Stimulated activated CD4-positive, alpha-beta T cell treated with anti-CD3 and anti-CD28 coated beads, Interleukin-2, amount 100 ng/mL, for 4 hours (primary cell): ENCODE measurements around the gene BAIAP2L2.

ENCODE experiments used
- DNase-seq: peaks from one replicate; pipeline ENCODE4 v3.0.0-alpha.2; 2020; ENCODE audit warnings: low read depth

BAIAP2L2 gene

GRCh38 chr22:38107692-38108515 lies 2.6 kb downstream of the BAIAP2L2 start:
- DNase-seq = no peak

- no peak for DNase-seq
Observed at GRCh38 chr22:38106814-38107578, 3.5 kb downstream of the BAIAP2L2 start.

GRCh38 chr22:38104084-38104483 lies 6.4 kb downstream of the BAIAP2L2 start:
- no peak for DNase-seq

- no peak for DNase-seq
Observed at GRCh38 chr22:38103641-38104040, 6.8 kb downstream of the BAIAP2L2 start.

GRCh38 chr22:38098410-38099249 lies 11.9 kb downstream of the BAIAP2L2 start:
- DNase-seq = no peak

- no peak for DNase-seq
Observed at GRCh38 chr22:38097557-38098409, 12.7 kb downstream of the BAIAP2L2 start.

- DNase-seq = no peak
Observed at GRCh38 chr22:38097058-38097457, 13.4 kb downstream of the BAIAP2L2 start.

GRCh38 chr22:38089474-38089851 lies 21.0 kb downstream of the BAIAP2L2 start:
- no peak for DNase-seq

GRCh38 chr22:38088629-38089473 lies 21.6 kb downstream of the BAIAP2L2 start:
- no peak for DNase-seq

GRCh38 chr22:38087855-38088254 lies 22.6 kb downstream of the BAIAP2L2 start:
- no peak for DNase-seq

GRCh38 chr22:38086942-38087341 lies 23.5 kb downstream of the BAIAP2L2 start:
- no peak for DNase-seq

- DNase-seq = no peak
Observed at GRCh38 chr22:38086001-38086845, 24.3 kb downstream of the BAIAP2L2 start.

- no peak for DNase-seq
Observed at GRCh38 chr22:38085501-38085900, 25.0 kb downstream of the BAIAP2L2 start.

GRCh38 chr22:38085056-38085455 lies 25.4 kb downstream of the BAIAP2L2 start:
- no peak for DNase-seq

- DNase-seq = no peak
Observed at GRCh38 chr22:38083931-38084631, 26.4 kb downstream of the BAIAP2L2 start, which contains the start of gene SLC16A8. SLC16A8 (minus strand) TSS chr22:38084184; CDS start chr22:38082873, 1,311 bp downstream.

GRCh38 chr22:38082986-38083710 lies 27.3 kb downstream of the BAIAP2L2 start:
- DNase-seq = no peak

- no peak for DNase-seq
Observed at GRCh38 chr22:38081941-38082828, 28.3 kb downstream of the BAIAP2L2 start.
